ENCODE results near the gene MAP2K5. TPM values are rescaled to one million over a fixed set of nuclear protein-coding genes. Genes with fewer than 3 reads are reported as not detected.

MAP2K5 gene
- total RNA-seq, 1 donor from 2014 or later: 8.0 TPM

DNA sequence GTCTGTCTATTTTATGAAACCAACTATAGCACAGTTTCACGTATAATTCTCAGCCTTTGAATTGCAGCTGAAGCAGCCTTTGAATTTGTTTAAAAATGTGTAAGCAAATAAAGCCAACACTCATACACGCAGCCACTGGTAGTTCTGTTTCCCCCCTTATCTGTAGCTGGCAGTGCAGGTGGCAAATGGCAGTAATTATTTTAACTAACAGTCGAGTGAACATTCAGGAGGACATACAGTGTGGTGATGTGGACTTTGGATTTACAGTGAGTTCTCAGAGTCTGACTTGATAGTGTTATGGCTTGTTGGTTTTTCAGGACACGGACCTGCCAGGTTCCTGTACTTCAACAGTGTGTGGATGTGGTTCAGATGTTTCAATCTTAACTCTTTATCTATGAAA is 218.8 kb downstream of the MAP2K5 start:
- no peak for DNase-seq (ENCODE audit: low read depth)
- Histone ChIP-seq H3K27me3 (ENCODE audit: control insufficient read depth, insufficient read depth, low read length) (no peaks in the 10 kb centered on the region), H3K36me3 (ENCODE audit: control insufficient read depth, insufficient read depth, low read length) (no peaks in the 10 kb centered on the region), H3K4me3 (ENCODE audit: low read depth, low read length) (no peak overlapping the region)
- no peak for TF ChIP-seq CTCF (IDR thresholded peaks at IDR 0.05; ENCODE audit: insufficient read depth, low read length, poor library complexity, severe bottlenecking)

GRCh38 chr15:67762610-67763368 is 220.3 kb downstream of the MAP2K5 start:
- Histone ChIP-seq H3K27me3 (ENCODE audit: control insufficient read depth, insufficient read depth, low read length) (no peaks in the 10 kb centered on the region), H3K36me3 (ENCODE audit: control insufficient read depth, insufficient read depth, low read length) (no peaks in the 10 kb centered on the region), H3K4me3 (ENCODE audit: low read depth, low read length) (no peak overlapping the region)
- TF ChIP-seq CTCF (IDR thresholded peaks at IDR 0.05; ENCODE audit: insufficient read depth, low read length, poor library complexity, severe bottlenecking): no peak
- DNase-seq (ENCODE audit: low read depth): peak; percentile 18

DNA sequence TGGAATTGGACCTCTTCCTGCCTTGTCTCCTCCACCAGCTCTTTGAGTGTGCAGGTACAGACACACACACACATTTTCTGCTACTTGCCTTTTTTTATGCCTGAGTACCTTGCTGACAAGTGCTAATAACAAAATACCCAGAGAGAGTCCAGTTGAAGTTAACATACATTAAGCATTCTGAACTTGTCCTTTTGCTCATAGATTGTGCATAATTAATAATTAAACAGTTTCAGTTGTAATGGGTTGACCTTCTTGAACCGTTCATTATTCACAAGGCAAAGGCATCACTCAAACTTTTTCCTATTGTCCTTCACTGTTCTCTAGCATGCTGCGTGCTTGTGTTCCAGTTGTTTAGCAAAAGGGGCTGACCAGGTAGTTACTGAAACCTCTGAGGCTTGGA is 223.2 kb downstream of the MAP2K5 start:
- TF ChIP-seq CTCF (IDR thresholded peaks at IDR 0.05; ENCODE audit: insufficient read depth, low read length, poor library complexity, severe bottlenecking): no peak
- H3K36me3 ChIP-seq (ENCODE audit: control insufficient read depth, insufficient read depth, low read length): no peaks in the 10 kb centered on the region
- no peak overlapping the region for H3K4me3 ChIP-seq (ENCODE audit: low read depth, low read length)
- no peaks in the 10 kb centered on the region for H3K27me3 ChIP-seq (ENCODE audit: control insufficient read depth, insufficient read depth, low read length)
- DNase-seq (ENCODE audit: low read depth): no peak

GRCh38 chr15:67766968-67767367 is 224.5 kb downstream of the MAP2K5 start:
- no peak for TF ChIP-seq CTCF (IDR thresholded peaks at IDR 0.05; ENCODE audit: insufficient read depth, low read length, poor library complexity, severe bottlenecking)
- H3K4me3 ChIP-seq (ENCODE audit: low read depth, low read length): no peak overlapping the region
- H3K27me3 ChIP-seq (ENCODE audit: control insufficient read depth, insufficient read depth, low read length): no peaks in the 10 kb centered on the region
- no peaks in the 10 kb centered on the region for H3K36me3 ChIP-seq (ENCODE audit: control insufficient read depth, insufficient read depth, low read length)
- no peak for DNase-seq (ENCODE audit: low read depth)

DNA sequence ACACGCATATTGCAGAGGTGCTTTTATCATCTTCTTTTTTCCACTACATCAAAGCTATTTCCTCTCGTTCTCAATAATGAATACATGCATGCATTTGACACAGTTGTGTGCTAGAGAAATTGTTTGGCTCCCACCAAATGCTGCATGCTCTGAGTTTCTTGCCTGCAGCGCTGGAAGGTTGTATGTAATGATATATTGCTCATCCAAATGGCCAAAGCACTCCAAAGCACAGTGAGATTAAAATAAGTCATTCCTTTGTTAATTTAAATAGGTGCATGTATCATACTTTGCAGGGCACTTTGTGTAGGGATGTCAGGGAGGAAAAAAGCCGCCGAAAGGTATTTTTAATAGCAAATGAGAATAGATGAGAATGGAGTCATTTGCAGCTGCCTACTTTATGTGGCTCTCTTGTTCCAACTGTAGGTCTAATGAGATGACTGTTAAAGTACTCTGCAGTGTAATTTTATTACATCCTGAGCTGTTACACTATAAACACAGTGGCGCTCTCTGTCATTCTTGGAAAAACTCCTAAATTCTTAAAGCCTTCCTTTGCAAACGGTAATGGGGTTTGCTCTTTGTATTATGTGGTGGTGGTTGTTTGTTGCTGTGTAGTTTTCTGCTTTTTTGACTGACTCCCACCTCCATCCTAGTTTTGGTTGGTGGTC is 225.9 kb downstream of the MAP2K5 start:
- no peak overlapping the region for H3K4me3 ChIP-seq (ENCODE audit: low read depth, low read length)
- H3K27me3 ChIP-seq (ENCODE audit: control insufficient read depth, insufficient read depth, low read length): no peaks in the 10 kb centered on the region
- H3K36me3 ChIP-seq (ENCODE audit: control insufficient read depth, insufficient read depth, low read length): no peaks in the 10 kb centered on the region
- TF ChIP-seq CTCF (IDR thresholded peaks at IDR 0.05; ENCODE audit: insufficient read depth, low read length, poor library complexity, severe bottlenecking): no peak
- DNase-seq (ENCODE audit: low read depth): no peak

Measured in kidney epithelial cell (primary cell).